Hepatocyte (in vitro differentiated cells): ENCODE data around the gene KRTAP29-1. TPM values are rescaled to one million over a fixed set of nuclear protein-coding genes. Genes with fewer than 3 reads are reported as not detected.

Source experiments
- DNase-seq: peaks from one replicate; pipeline ENCODE4 v3.0.0-alpha.2; 2016; ENCODE audit warnings: low spot score
- H2AFZ ChIP-seq: fragments of 200-600 bp; sonication (generic); 2 replicates; pipeline ENCODE4 v1.6.0; 2016; ENCODE audit warnings: antibody characterized with exemption, mild to moderate bottlenecking
- H3K27ac ChIP-seq: fragments of 200-600 bp; sonication (generic); 2 replicates; pipeline ENCODE4 v1.5.1; 2016; ENCODE audit warnings: mild to moderate bottlenecking
- H3K27me3 ChIP-seq: fragments of 200-600 bp; sonication (generic); 2 replicates; pipeline ENCODE4 v1.6.1; 2016
- H3K36me3 ChIP-seq: fragments of 200-600 bp; sonication (generic); replicated peaks from 2 replicates; pipeline ENCODE4 v1.5.1; 2016; ENCODE audit warnings: low read depth; ENCODE audit not compliant: insufficient read depth
- H3K4me1 ChIP-seq: fragments of 200-600 bp; sonication (generic); 2 replicates; pipeline ENCODE4 v1.5.1; 2016; ENCODE audit warnings: mild to moderate bottlenecking, moderate library complexity; ENCODE audit not compliant: insufficient read depth
- H3K4me2 ChIP-seq: fragments of 200-600 bp; sonication (generic); 2 replicates; pipeline ENCODE4 v1.6.0; 2016
- H3K4me3 ChIP-seq: fragments of 200-600 bp; sonication (generic); 2 replicates; pipeline ENCODE4 v1.5.1; 2016; ENCODE audit warnings: mild to moderate bottlenecking
- H3K79me2 ChIP-seq: fragments of 200-600 bp; sonication (generic); 2 replicates; pipeline ENCODE4 v1.6.0; 2017; ENCODE audit warnings: mild to moderate bottlenecking
- H3K9me2 ChIP-seq: fragments of 200-600 bp; sonication (generic); replicated peaks from 2 replicates; pipeline ENCODE4 v1.6.0; 2017; ENCODE audit warnings: mild to moderate bottlenecking; ENCODE audit not compliant: insufficient read depth
- H3K9me3 ChIP-seq: fragments of 200-600 bp; sonication (generic); 2 replicates; pipeline ENCODE4 v1.5.1; 2016; ENCODE audit warnings: low read depth, mild to moderate bottlenecking
- H4K20me1 ChIP-seq: fragments of 200-600 bp; sonication (generic); 2 replicates; pipeline ENCODE4 v1.6.0; 2016; ENCODE audit warnings: mild to moderate bottlenecking; ENCODE audit not compliant: insufficient read depth, poor library complexity, severe bottlenecking
- EZH2 ChIP-seq: fragments of 200-600 bp; sonication (generic); IDR thresholded peaks from 2 replicates; pipeline ENCODE4 v1.6.1; 2016; ENCODE audit warnings: antibody characterized with exemption, mild to moderate bottlenecking, borderline replicate concordance
- EZH2phosphoT487 ChIP-seq: fragments of 200-600 bp; sonication (generic); IDR thresholded peaks from one replicate; pipeline ENCODE4 v1.6.1; 2018; ENCODE audit warnings: antibody characterized with exemption, mild to moderate bottlenecking, low read depth, moderate library complexity; ENCODE audit not compliant: unreplicated experiment, severe bottlenecking
- WGBS: methylation state at CpG from one replicate; pipeline ENCODE4 v1.1.6; 2016; ENCODE audit warnings: low lambda C conversion rate; ENCODE audit errors: missing lambda C conversion rate; 5-methylcytosine and 5-hydroxymethylcytosine counted together
- polyA plus RNA-seq: library from polyadenylated mRNA; unstranded; fragments of >200 nt; fragmentation: Nextera tagmentation; extraction: Ambion mirVana; gene quantifications from 2 replicates; pipeline ENCODE4 v1.2.1, GENCODE V29; 2016
- total RNA-seq: library from RNA; depleted of rRNA; stranded (reverse); fragments of >200 nt; gene quantifications from 2 replicates; pipeline ENCODE4 v1.2.3, GENCODE V29; 2014
- TF ChIP-seq, protein P1 (sequence below): fragments of 200-600 bp; sonication (generic); IDR thresholded peaks from 2 replicates; pipeline ENCODE4 v1.5.1; 2016; ENCODE audit warnings: antibody characterized with exemption, mild to moderate bottlenecking; ENCODE audit not compliant: poor library complexity

Gene KRTAP29-1
- total and polyA plus RNA-seq, 2 experiments from 2014 or later, result not detected

- Histone ChIP-seq H2AFZ (no peak overlapping the region), H3K4me1 (peaks cover 4% of the 10 kb centered on the region), H3K9me2 (no peaks in the 10 kb centered on the region), H3K4me2 (no peak overlapping the region), H3K27me3 (no peaks in the 10 kb centered on the region), H3K79me2 (no peaks in the 10 kb centered on the region), H3K4me3 (no peak overlapping the region), H4K20me1 (no peaks in the 10 kb centered on the region), H3K36me3 (no peaks in the 10 kb centered on the region), H3K27ac (no peak overlapping the region), H3K9me3 (no peaks in the 10 kb centered on the region)
- 89% methylated on average over 3 of the region's 3 CpGs for WGBS
- TF ChIP-seq, protein P1, sequence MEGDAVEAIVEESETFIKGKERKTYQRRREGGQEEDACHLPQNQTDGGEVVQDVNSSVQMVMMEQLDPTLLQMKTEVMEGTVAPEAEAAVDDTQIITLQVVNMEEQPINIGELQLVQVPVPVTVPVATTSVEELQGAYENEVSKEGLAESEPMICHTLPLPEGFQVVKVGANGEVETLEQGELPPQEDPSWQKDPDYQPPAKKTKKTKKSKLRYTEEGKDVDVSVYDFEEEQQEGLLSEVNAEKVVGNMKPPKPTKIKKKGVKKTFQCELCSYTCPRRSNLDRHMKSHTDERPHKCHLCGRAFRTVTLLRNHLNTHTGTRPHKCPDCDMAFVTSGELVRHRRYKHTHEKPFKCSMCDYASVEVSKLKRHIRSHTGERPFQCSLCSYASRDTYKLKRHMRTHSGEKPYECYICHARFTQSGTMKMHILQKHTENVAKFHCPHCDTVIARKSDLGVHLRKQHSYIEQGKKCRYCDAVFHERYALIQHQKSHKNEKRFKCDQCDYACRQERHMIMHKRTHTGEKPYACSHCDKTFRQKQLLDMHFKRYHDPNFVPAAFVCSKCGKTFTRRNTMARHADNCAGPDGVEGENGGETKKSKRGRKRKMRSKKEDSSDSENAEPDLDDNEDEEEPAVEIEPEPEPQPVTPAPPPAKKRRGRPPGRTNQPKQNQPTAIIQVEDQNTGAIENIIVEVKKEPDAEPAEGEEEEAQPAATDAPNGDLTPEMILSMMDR, result no peak
- TF ChIP-seq EZH2phosphoT487, result no peak
- TF ChIP-seq EZH2, result no peak
- no peak for DNase-seq
Observed at GRCh38 chr17:41343029-41343428, 40.4 kb upstream of the KRTAP29-1 start.

DNA sequence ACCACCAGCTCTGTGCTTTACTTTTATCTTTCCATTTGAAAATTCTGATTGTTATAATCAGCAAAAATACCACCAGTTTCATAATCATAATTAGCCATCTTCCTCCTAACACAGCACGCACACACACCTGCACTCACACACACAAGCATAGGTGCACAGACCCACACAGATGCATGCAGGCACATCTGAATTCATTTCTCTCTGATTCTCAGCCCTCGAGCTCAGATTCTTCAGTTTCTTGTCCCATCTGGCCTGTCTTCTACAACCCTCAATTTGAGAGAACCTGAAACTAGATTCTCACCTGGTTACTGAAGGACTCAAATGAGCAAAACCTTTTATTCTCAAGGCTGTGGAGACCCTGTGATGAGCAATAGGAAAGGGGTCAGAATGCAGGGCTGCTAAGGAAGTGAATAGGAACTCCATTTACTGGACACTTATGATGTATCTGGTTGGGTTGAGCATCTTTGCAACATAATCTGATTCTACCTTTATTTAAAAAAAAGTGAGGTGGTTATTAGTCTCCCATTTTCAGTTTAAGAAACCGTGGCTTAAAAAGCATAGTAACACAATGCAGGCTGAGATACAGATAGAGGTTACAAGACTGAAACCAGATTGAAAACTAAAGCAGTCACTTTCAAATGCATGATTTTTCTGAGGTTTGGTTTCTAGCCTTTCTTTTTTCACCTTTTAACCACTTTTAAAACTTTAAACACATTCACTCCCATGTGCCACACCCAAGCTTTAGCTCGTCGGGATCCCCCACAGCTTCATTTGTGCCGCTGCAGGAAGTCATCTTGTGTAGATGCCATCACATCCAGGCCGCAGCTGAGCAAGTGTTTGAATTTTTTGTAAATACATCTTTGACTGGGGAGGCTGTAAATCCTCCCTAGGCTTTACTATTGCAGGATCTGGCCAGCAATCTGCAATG lies 38.5 kb upstream of the KRTAP29-1 start:
- no peaks in the 10 kb centered on the region for H4K20me1 ChIP-seq
- TF ChIP-seq EZH2phosphoT487 (no peak), EZH2 (no peak)
- TF ChIP-seq, protein P1, result no peak
- no peak for DNase-seq
- H3K9me3 ChIP-seq, result no peaks in the 10 kb centered on the region
- no peak overlapping the region for H2AFZ ChIP-seq
- no peaks in the 10 kb centered on the region for H3K79me2 ChIP-seq
- H3K9me2 ChIP-seq, result no peaks in the 10 kb centered on the region
- no peak overlapping the region for H3K4me2 ChIP-seq
- H3K27me3 ChIP-seq, result no peaks in the 10 kb centered on the region
- H3K27ac ChIP-seq, result no peak overlapping the region
- H3K36me3 ChIP-seq, result no peaks in the 10 kb centered on the region
- no peak overlapping the region for H3K4me3 ChIP-seq
- peaks cover 4% of the 10 kb centered on the region for H3K4me1 ChIP-seq
- WGBS, result 86% methylated on average over 7 of the region's 7 CpGs

DNA sequence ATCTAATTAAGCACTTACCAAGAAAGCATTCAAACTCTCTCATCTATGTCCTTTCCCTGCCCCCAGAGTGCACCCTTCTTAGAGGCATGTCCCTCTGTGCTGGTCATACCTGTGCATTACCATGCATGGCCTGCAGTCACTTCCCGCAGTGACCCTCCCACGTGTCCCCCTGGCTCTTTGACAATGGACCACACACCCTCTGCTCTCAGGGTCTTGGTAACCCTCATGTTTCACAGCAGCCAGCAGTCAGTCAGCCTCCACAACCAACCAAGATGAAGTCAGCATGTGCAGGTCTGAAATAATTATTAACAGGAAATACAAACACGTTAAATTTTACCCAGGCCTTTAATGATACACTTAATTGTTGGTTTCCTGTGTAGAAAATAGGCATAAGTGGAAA lies 37.8 kb upstream of the KRTAP29-1 start:
- 68% methylated on average over 3 of the region's 3 CpGs for WGBS
- H2AFZ ChIP-seq, result no peak overlapping the region
- H3K27ac ChIP-seq, result no peak overlapping the region

More for the DNA sequence above, 37.8 kb upstream of the KRTAP29-1 start:
- no peaks in the 10 kb centered on the region for H3K9me3 ChIP-seq
- no peaks in the 10 kb centered on the region for H3K79me2 ChIP-seq
- H4K20me1 ChIP-seq, result no peaks in the 10 kb centered on the region
- H3K27me3 ChIP-seq, result no peaks in the 10 kb centered on the region
- peaks cover 4% of the 10 kb centered on the region for H3K4me1 ChIP-seq
- H3K4me3 ChIP-seq, result no peak overlapping the region
- no peak for DNase-seq
- H3K9me2 ChIP-seq, result no peaks in the 10 kb centered on the region
- TF ChIP-seq, protein P1, result no peak
- TF ChIP-seq EZH2, result no peak
- no peak for TF ChIP-seq EZH2phosphoT487
- no peak overlapping the region for H3K4me2 ChIP-seq
- no peaks in the 10 kb centered on the region for H3K36me3 ChIP-seq
